OCI-LY3 (cell line): ENCODE results near the gene ZFC3H1.

Experiments used
- H2AFZ ChIP-seq: fragments of 200-600, 300-600 bp; shearing (Covaris generic); 2 replicates; pipeline ENCODE4 v1.6.0; 2014; ENCODE audit warnings: antibody characterized with exemption, low read depth, low read length
- H3K27ac ChIP-seq: fragments of 200-600, 300-600 bp; sonication (generic); 2 replicates; pipeline ENCODE4 v1.5.1; 2014; ENCODE audit warnings: mild to moderate bottlenecking, low read length, moderate library complexity, mixed read lengths
- H3K27me3 ChIP-seq: fragments of 200-600, 300-600 bp; sonication (generic); 2 replicates; pipeline ENCODE4 v1.6.1; 2014; ENCODE audit warnings: low read depth, low read length, mixed read lengths
- H3K36me3 ChIP-seq: fragments of 200-600, 300-600 bp; sonication (generic); replicated peaks from 2 replicates; pipeline ENCODE3; 2014; ENCODE audit warnings: low read depth, low read length, mixed read lengths
- H3K4me1 ChIP-seq: fragments of 300-600, 200-600 bp; sonication (generic); 2 replicates; pipeline ENCODE4 v1.6.1; 2014; ENCODE audit warnings: low read length, mixed read lengths
- H3K4me2 ChIP-seq: fragments of 200-600, 300-600 bp; sonication (generic); 2 replicates; pipeline ENCODE4 v1.6.1; 2014; ENCODE audit warnings: low read length, mixed read lengths
- H3K4me3 ChIP-seq: fragments of 300-600, 200-600 bp; sonication (generic); 2 replicates; pipeline ENCODE4 v1.5.1; 2014; ENCODE audit warnings: antibody characterized with exemption, mild to moderate bottlenecking, low read length, moderate library complexity
- H3K79me2 ChIP-seq: fragments of 300-600, 200-600 bp; shearing (Covaris generic); 2 replicates; pipeline ENCODE4 v1.6.1; 2014; ENCODE audit warnings: mild to moderate bottlenecking, low read length, mixed read lengths
- H3K9ac ChIP-seq: fragments of 300-600, 200-600 bp; shearing (Covaris generic); 2 replicates; pipeline ENCODE4 v1.6.0; 2014; ENCODE audit warnings: mild to moderate bottlenecking, low read length, moderate library complexity
- H3K9me3 ChIP-seq: fragments of 200-600, 300-600 bp; shearing (Covaris generic); 2 replicates; pipeline ENCODE4 v1.6.1; 2014; ENCODE audit warnings: low read length, mixed read lengths; ENCODE audit not compliant: insufficient read depth
- H4K20me1 ChIP-seq: fragments of 200-600, 300-600 bp; sonication (generic); 2 replicates; pipeline ENCODE4 v1.6.1; 2016; ENCODE audit warnings: low read length, mixed read lengths; ENCODE audit not compliant: insufficient read depth
- EZH2phosphoT487 ChIP-seq: fragments of 200-600 bp; shearing (Covaris generic); IDR thresholded peaks from 2 replicates; pipeline ENCODE4 v1.6.1; 2018; ENCODE audit warnings: antibody characterized with exemption, mixed run types, low read depth
- TF ChIP-seq, protein P1 (sequence below): fragments of 200-600, 300-600 bp; sonication (generic); IDR thresholded peaks from 2 replicates; pipeline ENCODE4 v1.5.1; 2014; ENCODE audit warnings: antibody characterized with exemption, low read length, low read depth

ZFC3H1 gene

DNA sequence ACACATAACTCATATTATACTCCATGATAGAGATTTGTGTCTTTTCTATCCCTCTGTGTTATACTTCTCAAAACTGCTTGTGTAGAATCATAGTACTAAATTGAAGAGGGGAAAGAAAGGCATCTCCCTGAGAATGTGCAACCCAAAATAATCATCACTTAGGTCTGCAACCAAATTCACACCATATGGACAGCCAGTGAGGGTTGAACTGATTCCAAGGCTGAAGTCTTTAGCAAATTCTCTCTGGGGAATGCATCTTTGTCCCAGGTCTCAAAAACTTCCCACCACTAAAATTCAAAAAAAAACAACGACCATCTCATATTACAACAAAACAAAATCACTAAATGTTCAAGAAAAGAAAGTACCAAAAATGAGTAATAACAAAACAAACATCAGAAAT lies 11.0 kb downstream of the ZFC3H1 start:
- no peak overlapping the region for H2AFZ ChIP-seq
- no peak overlapping the region for H3K4me2 ChIP-seq
- peaks cover 96% of the 10 kb centered on the region for H3K79me2 ChIP-seq
- peaks cover 75% of the 10 kb centered on the region for H3K36me3 ChIP-seq
- no peak overlapping the region for H3K27ac ChIP-seq
- peaks cover 9% of the 10 kb centered on the region; the same call in 1 of the 2 replicates for H3K9me3 ChIP-seq
- H3K4me1 ChIP-seq = no peaks in the 10 kb centered on the region
- no peak overlapping the region for H3K4me3 ChIP-seq
- H4K20me1 ChIP-seq = 0 out of 2 replicates have a peak, but pooled peaks cover 12% of the 10 kb centered on the region
- H3K9ac ChIP-seq = no peak overlapping the region
- H3K27me3 ChIP-seq = no peaks in the 10 kb centered on the region
- TF ChIP-seq, protein P1, sequence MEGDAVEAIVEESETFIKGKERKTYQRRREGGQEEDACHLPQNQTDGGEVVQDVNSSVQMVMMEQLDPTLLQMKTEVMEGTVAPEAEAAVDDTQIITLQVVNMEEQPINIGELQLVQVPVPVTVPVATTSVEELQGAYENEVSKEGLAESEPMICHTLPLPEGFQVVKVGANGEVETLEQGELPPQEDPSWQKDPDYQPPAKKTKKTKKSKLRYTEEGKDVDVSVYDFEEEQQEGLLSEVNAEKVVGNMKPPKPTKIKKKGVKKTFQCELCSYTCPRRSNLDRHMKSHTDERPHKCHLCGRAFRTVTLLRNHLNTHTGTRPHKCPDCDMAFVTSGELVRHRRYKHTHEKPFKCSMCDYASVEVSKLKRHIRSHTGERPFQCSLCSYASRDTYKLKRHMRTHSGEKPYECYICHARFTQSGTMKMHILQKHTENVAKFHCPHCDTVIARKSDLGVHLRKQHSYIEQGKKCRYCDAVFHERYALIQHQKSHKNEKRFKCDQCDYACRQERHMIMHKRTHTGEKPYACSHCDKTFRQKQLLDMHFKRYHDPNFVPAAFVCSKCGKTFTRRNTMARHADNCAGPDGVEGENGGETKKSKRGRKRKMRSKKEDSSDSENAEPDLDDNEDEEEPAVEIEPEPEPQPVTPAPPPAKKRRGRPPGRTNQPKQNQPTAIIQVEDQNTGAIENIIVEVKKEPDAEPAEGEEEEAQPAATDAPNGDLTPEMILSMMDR = no peak
- no peak for TF ChIP-seq EZH2phosphoT487

DNA sequence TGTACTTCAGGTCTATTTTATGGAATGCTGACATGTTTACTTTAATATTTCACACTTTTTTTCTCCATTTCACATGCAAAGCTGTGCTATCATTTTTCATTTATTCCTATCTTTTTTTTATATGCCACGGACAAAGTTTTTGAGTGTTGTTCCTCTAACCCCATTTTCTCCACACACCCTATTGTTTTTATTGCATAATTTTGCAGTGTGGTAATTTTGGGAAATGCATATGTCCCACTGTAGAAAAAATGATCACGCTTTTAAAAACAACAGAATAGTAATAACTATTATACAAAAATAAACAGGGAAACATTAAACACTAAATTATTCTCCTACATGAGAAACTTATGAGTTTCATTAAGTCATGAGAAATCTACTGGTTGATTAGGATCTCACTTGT lies 14.2 kb downstream of the ZFC3H1 start:
- Histone ChIP-seq H4K20me1 (0 out of 2 replicates have a peak, but pooled peaks cover 12% of the 10 kb centered on the region), H3K27ac (no peak overlapping the region), H2AFZ (no peak overlapping the region), H3K9me3 (peaks cover 9% of the 10 kb centered on the region; the same call in 1 of the 2 replicates), H3K36me3 (peaks cover 70% of the 10 kb centered on the region), H3K27me3 (no peaks in the 10 kb centered on the region), H3K9ac (no peak overlapping the region), H3K4me2 (no peak overlapping the region), H3K79me2 (peaks cover 75% of the 10 kb centered on the region), H3K4me1 (no peaks in the 10 kb centered on the region), H3K4me3 (no peak overlapping the region)
- TF ChIP-seq, protein P1 = no peak
- TF ChIP-seq EZH2phosphoT487 = no peak

DNA sequence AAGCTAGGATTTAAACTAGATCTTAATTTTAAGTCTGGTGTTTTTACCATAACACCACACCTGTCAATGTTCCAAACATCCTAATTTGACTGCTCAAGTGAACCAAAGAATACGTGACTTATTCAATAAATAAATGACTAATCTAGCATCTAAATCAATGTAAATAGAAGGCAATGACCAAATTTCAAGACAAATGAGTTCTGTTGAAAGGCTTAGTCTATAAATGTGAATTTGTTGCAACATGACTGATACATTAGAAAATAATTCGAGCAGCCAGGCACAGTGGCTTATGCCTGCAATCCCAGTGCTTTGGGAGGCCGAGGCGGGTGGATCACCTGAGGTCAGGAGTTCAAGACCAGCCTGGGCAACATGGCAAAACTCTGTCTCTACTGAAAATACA lies 15.1 kb downstream of the ZFC3H1 start:
- Histone ChIP-seq H2AFZ (no peak overlapping the region), H3K9me3 (peaks cover 8% of the 10 kb centered on the region; the same call in 1 of the 2 replicates), H3K36me3 (peaks cover 70% of the 10 kb centered on the region), H3K27me3 (no peaks in the 10 kb centered on the region), H3K4me2 (no peak overlapping the region), H3K79me2 (peaks cover 66% of the 10 kb centered on the region), H3K4me3 (no peak overlapping the region), H4K20me1 (0 out of 2 replicates have a peak, but pooled peaks cover 12% of the 10 kb centered on the region), H3K4me1 (no peaks in the 10 kb centered on the region), H3K9ac (no peak overlapping the region), H3K27ac (no peak overlapping the region)
- TF ChIP-seq EZH2phosphoT487 = no peak
- TF ChIP-seq, protein P1 = no peak

DNA sequence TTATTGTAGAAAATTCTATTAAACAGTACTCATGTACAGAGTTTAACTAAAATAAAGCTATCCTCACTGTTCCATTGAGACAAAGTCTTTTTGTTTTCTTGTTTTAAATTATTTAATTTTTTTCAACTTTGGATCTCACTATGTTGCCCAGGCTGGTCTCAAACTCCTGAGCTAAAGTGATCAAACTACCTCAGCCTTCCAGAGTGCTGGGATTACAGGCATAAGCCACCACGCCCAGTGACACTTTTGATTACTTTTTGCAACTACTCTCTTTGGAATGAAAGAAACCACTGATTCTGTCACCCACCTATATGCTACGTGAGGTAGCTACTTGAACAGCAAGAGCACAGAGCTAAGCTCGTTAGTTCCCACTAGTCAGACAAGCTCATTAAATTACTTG lies 17.1 kb downstream of the ZFC3H1 start:
- Histone ChIP-seq H3K36me3 (peaks cover 61% of the 10 kb centered on the region), H3K9me3 (no peaks in the 10 kb centered on the region), H3K27ac (no peak overlapping the region), H2AFZ (no peak overlapping the region), H3K4me3 (no peak overlapping the region), H3K4me1 (peaks cover 6% of the 10 kb centered on the region; the same call in 1 of the 2 replicates), H3K4me2 (no peak overlapping the region), H3K79me2 (peaks cover 46% of the 10 kb centered on the region), H4K20me1 (0 out of 2 replicates have a peak, but pooled peaks cover 9% of the 10 kb centered on the region), H3K27me3 (no peaks in the 10 kb centered on the region), H3K9ac (no peak overlapping the region)
- TF ChIP-seq, protein P1 = no peak
- no peak for TF ChIP-seq EZH2phosphoT487
